Panc1 (cell line): ENCODE measurements around the gene IL1R1. TPM values are rescaled to one million over a fixed set of nuclear protein-coding genes. Genes with fewer than 3 reads are reported as not detected.

Experiments used
- ATAC-seq: fragments of 200-7000 bp; cut with Tn5 transposase; 2 replicates; pipeline ENCODE4 v1.9.1; 2020; ENCODE audit warnings: mild to moderate bottlenecking, moderate library complexity
- BruUV-seq: library from RNA; stranded (reverse); fragments of 400-500 nt; replicated peaks from 2 replicates; lab custom pipeline; 2021; lab: Mats Ljungman, UMichigan
- CTCF ChIA-PET: fragments of 300-600 bp; sonication (Branson Sonifier 250); formaldehyde crosslinking; loops from one replicate; lab custom pipeline; 2022; ENCODE audit warnings: antibody characterized with exemption; lab: Charles Lee
- POLR2A ChIA-PET: fragments of 300-600 bp; sonication (Branson Sonifier 250); formaldehyde crosslinking; loops from one replicate; lab custom pipeline; 2022; ENCODE audit warnings: antibody characterized with exemption; lab: Charles Lee
- DNase-seq: peaks from one replicate; pipeline ENCODE4 v3.0.0-alpha.2; 2010; ENCODE audit warnings: low read depth, low spot score
- H3K27ac ChIP-seq: 2 replicates; pipeline ENCODE4 v1.5.1; 2011; ENCODE audit warnings: mild to moderate bottlenecking, low read length, inconsistent platforms
- H3K27me3 ChIP-seq: fragments of 200-500 bp; sonication (Bioruptor generic); 2 replicates; pipeline ENCODE4 v1.6.0; 2014; ENCODE audit warnings: low read length, inconsistent platforms; ENCODE audit not compliant: control insufficient read depth, insufficient read depth
- H3K36me3 ChIP-seq: fragments of 200-500 bp; sonication (Bioruptor generic); 2 replicates; pipeline ENCODE4 v1.5.1; 2014; ENCODE audit warnings: inconsistent platforms, mild to moderate bottlenecking, low read length, moderate library complexity; ENCODE audit not compliant: control insufficient read depth, insufficient read depth
- H3K4me1 ChIP-seq: 2 replicates; pipeline ENCODE4 v1.5.1; 2011; ENCODE audit warnings: inconsistent platforms, mild to moderate bottlenecking, low read length, moderate library complexity; ENCODE audit not compliant: control insufficient read depth, insufficient read depth
- H3K4me3 ChIP-seq, 2 experiments: 2 replicates each; pipeline ENCODE4 v1.5.1; 2011 to 2012; ENCODE audit warnings: low read depth in 2 of 2, low read length in 2 of 2, mild to moderate bottlenecking in 2 of 2, inconsistent platforms in 1 of 2, moderate library complexity in 1 of 2
- H3K9me3 ChIP-seq: fragments of 200-500 bp; sonication (Bioruptor generic); 2 replicates; pipeline ENCODE4 v1.5.1; 2014; ENCODE audit warnings: low read depth, mild to moderate bottlenecking, inconsistent platforms, low read length, moderate library complexity; ENCODE audit not compliant: control insufficient read depth, insufficient read depth
- CTCF ChIP-seq: fragments of 450-650 bp; IDR thresholded peaks from 2 replicates; pipeline ENCODE4 v1.5.1; 2017; ENCODE audit warnings: mild to moderate bottlenecking
- POLR2AphosphoS5 ChIP-seq: IDR thresholded peaks from 2 replicates; pipeline ENCODE4 v1.6.1; 2012; ENCODE audit warnings: mild to moderate bottlenecking, low read depth, low read length, moderate library complexity
- REST ChIP-seq, 2 experiments: IDR thresholded peaks; 2 replicates each; pipeline ENCODE4 v1.6.1; 2011 to 2012; ENCODE audit warnings: low read depth in 2 of 2, control low read depth in 1 of 2, low read length in 1 of 2, mild to moderate bottlenecking in 1 of 2, moderate library complexity in 1 of 2; ENCODE audit not compliant: insufficient read depth in 1 of 2
- SIN3A ChIP-seq: IDR thresholded peaks from 2 replicates; pipeline ENCODE4 v1.6.1; 2012; ENCODE audit warnings: low read depth, mild to moderate bottlenecking, low read length, moderate library complexity, borderline replicate concordance; ENCODE audit not compliant: insufficient read depth
- TCF7L2 ChIP-seq: IDR thresholded peaks from 2 replicates; pipeline ENCODE4 v1.6.1; 2011; ENCODE audit warnings: mild to moderate bottlenecking, low read depth, low read length, inconsistent platforms
- in situ Hi-C: cut with HindIII; loops from 2 replicates; pipeline ENCODE4 v1.10.0; 2016; ENCODE audit warnings: low sequenced_read_pairs, low pct_unique_long_range_greater_than_20kb
- intact Hi-C: fragments of 100-400 bp; cut with micrococcal nuclease; formaldehyde crosslinking; loops from one replicate; pipeline ENCODE4 v1.10.0; 2022; ENCODE audit not compliant: unreplicated experiment
- total RNA-seq: library from RNA; stranded (reverse); gene quantifications from one replicate; pipeline ENCODE4 v1.2.1, GENCODE V29; 2021; ENCODE audit not compliant: unreplicated experiment

The IL1R1 gene
- total RNA-seq, 1 experiment from 2014 or later: 7.1 TPM

GRCh38 chr2:102154364-102154763, 11.8 kb downstream of the IL1R1 start:
- intact Hi-C loops: no loop called here
- no TSS peak for BruUV-seq
- CTCF ChIA-PET: no interaction called here
- no peak for TF ChIP-seq CTCF
- TF ChIP-seq TCF7L2: no peak
- no peak for ATAC-seq
- H3K9me3 ChIP-seq: no peaks in the 10 kb centered on the region
- POLR2A ChIA-PET: no interaction called here
- no peak overlapping the region for H3K4me3 ChIP-seq
- H3K27ac ChIP-seq: no peak overlapping the region
- H3K27me3 ChIP-seq: no peaks in the 10 kb centered on the region
- in situ Hi-C loops: no loop called here
- DNase-seq: no peak
- no peaks in the 10 kb centered on the region for H3K36me3 ChIP-seq
- no peaks in the 10 kb centered on the region for H3K4me1 ChIP-seq

GRCh38 chr2:102154946-102155702, 12.6 kb downstream of the IL1R1 start:
- H3K4me1 ChIP-seq: no peaks in the 10 kb centered on the region
- no peak for ATAC-seq
- ChIA-PET POLR2A (no interaction called here), CTCF (no interaction called here)
- intact Hi-C loops: no loop called here
- DNase-seq: no peak
- H3K27ac ChIP-seq: no peak overlapping the region
- no peak overlapping the region for H3K4me3 ChIP-seq
- TF ChIP-seq POLR2AphosphoS5 (no peak), SIN3A (no peak), TCF7L2 (no peak), REST (IDR thresholded peaks at IDR 0.05; ENCODE audit: insufficient read depth in 1 of 2, low read depth in 2 of 2, low read length in 1 of 2) (no peak), CTCF (no peak)
- no peaks in the 10 kb centered on the region for H3K36me3 ChIP-seq
- in situ Hi-C loops: no loop called here
- BruUV-seq: no TSS peak
- H3K9me3 ChIP-seq: no peaks in the 10 kb centered on the region
- H3K27me3 ChIP-seq: no peaks in the 10 kb centered on the region
